KOPT-K1 (cell line): Measurements from ENCODE around the gene COASY.
A peak's percentile ranks its signal among the peaks of the same experiment; 100 is the strongest.

Source experiments
- H3K27ac ChIP-seq: fragments of 200-600 bp; sonication (generic); 2 replicates; pipeline ENCODE4 v1.5.1; 2016; ENCODE audit warnings: antibody characterized with exemption, mild to moderate bottlenecking, low read depth, low read length; ENCODE audit not compliant: poor library complexity, severe bottlenecking
- H3K36me3 ChIP-seq: fragments of 200-600 bp; sonication (generic); 2 replicates; pipeline ENCODE4 v1.5.1; 2017; ENCODE audit warnings: antibody characterized with exemption, mild to moderate bottlenecking, low read length, moderate library complexity; ENCODE audit not compliant: insufficient read depth
- H3K9me3 ChIP-seq: fragments of 200-600 bp; sonication (generic); 2 replicates; pipeline ENCODE4 v1.5.1; 2017; ENCODE audit warnings: antibody characterized with exemption, low read length, mild to moderate bottlenecking; ENCODE audit not compliant: insufficient read depth, poor library complexity, severe bottlenecking

COASY gene

GRCh38 chr17:42568341-42569111, 6.6 kb downstream of the COASY start:
- Histone ChIP-seq H3K27ac (no peak overlapping the region), H3K9me3 (no peaks in the 10 kb centered on the region), H3K36me3 (peaks cover 81% of the 10 kb centered on the region)

- Histone ChIP-seq H3K9me3 (no peaks in the 10 kb centered on the region), H3K36me3 (peaks cover 81% of the 10 kb centered on the region), H3K27ac (no peak overlapping the region)
Measured at GRCh38 chr17:42571435-42572225, 9.7 kb downstream of the COASY start.

GRCh38 chr17:42573095-42573494, 11.1 kb downstream of the COASY start:
- Histone ChIP-seq H3K9me3 (no peaks in the 10 kb centered on the region), H3K36me3 (peaks cover 81% of the 10 kb centered on the region), H3K27ac (no peak overlapping the region)

GRCh38 chr17:42574463-42574862, 12.5 kb downstream of the COASY start:
- Histone ChIP-seq H3K27ac (no peak overlapping the region), H3K9me3 (no peaks in the 10 kb centered on the region), H3K36me3 (peaks cover 71% of the 10 kb centered on the region)

GRCh38 chr17:42577140-42577531, 15.2 kb downstream of the COASY start:
- Histone ChIP-seq H3K36me3 (peaks cover 71% of the 10 kb centered on the region), H3K9me3 (no peaks in the 10 kb centered on the region), H3K27ac (peak overlapping the region; percentile 92)

GRCh38 chr17:42577532-42578281, 15.8 kb downstream of the COASY start, which contains the start of gene PSMC3IP:
PSMC3IP (minus strand) TSS chr17:42577729; CDS start chr17:42577686, 43 bp downstream.
- H3K36me3 ChIP-seq: peaks cover 71% of the 10 kb centered on the region
- peak within 1 kb of the TSS; percentile 92 for H3K27ac ChIP-seq
- H3K9me3 ChIP-seq: no peaks in the 10 kb centered on the region

- Histone ChIP-seq H3K9me3 (no peaks in the 10 kb centered on the region), H3K27ac (peak overlapping the region; percentile 92), H3K36me3 (peaks cover 71% of the 10 kb centered on the region)
Measured at GRCh38 chr17:42578282-42578869, 16.4 kb downstream of the COASY start.

GRCh38 chr17:42579794-42580551, 18.0 kb downstream of the COASY start:
- H3K27ac ChIP-seq: no peak overlapping the region
- H3K9me3 ChIP-seq: no peaks in the 10 kb centered on the region
- peaks cover 71% of the 10 kb centered on the region for H3K36me3 ChIP-seq

GRCh38 chr17:42581744-42582270, 19.9 kb downstream of the COASY start:
- H3K36me3 ChIP-seq: peaks cover 75% of the 10 kb centered on the region

GRCh38 chr17:42584880-42585279, 22.9 kb downstream of the COASY start:
- no peak overlapping the region for H3K27ac ChIP-seq
- peaks cover 97% of the 10 kb centered on the region for H3K36me3 ChIP-seq
- H3K9me3 ChIP-seq: no peaks in the 10 kb centered on the region

More at GRCh38 chr17:42581744-42582270, 19.9 kb downstream of the COASY start:
- Histone ChIP-seq H3K9me3 (no peaks in the 10 kb centered on the region), H3K27ac (no peak overlapping the region)

- H3K36me3 ChIP-seq: peaks cover 97% of the 10 kb centered on the region
- no peaks in the 10 kb centered on the region for H3K9me3 ChIP-seq
- H3K27ac ChIP-seq: no peak overlapping the region
Measured at GRCh38 chr17:42585353-42585752, 23.4 kb downstream of the COASY start.

- H3K9me3 ChIP-seq: no peaks in the 10 kb centered on the region
- peaks cover 98% of the 10 kb centered on the region for H3K36me3 ChIP-seq
- no peak overlapping the region for H3K27ac ChIP-seq
Measured at GRCh38 chr17:42586514-42587230, 24.7 kb downstream of the COASY start.

- no peaks in the 10 kb centered on the region for H3K9me3 ChIP-seq
- no peak overlapping the region for H3K27ac ChIP-seq
- H3K36me3 ChIP-seq: peaks cover 66% of the 10 kb centered on the region
Measured at GRCh38 chr17:42590886-42591285, 28.9 kb downstream of the COASY start.
